ENCODE measurements around the gene PCK1.
A peak's percentile ranks its signal among the peaks of the same experiment; 100 is the strongest.
"Not testable (repeated sequence)": the region's sequence is repeated elsewhere in the genome, so short reads cannot be mapped to it uniquely, and the experiment has no call there.

The PCK1 gene

GRCh38 chr20:57560554-57561355, at the start of gene PCK1:
Gene PCK1 (plus strand): TSS chr20:57561110. CDS start chr20:57561412, 302 bp downstream.
- no peak for TF ChIP-seq CTCF (conservative IDR thresholded peaks at IDR 0.05)
- H3K27ac ChIP-seq, result no peak within 1 kb of the TSS

GRCh38 chr20:57511709-57512108, 49.2 kb upstream of the PCK1 start:
- H3K27ac ChIP-seq, result not testable (repeated sequence)

GRCh38 chr20:57512432-57512831, 48.5 kb upstream of the PCK1 start:
- H3K27ac ChIP-seq, result no peak overlapping the region
- no peak for TF ChIP-seq CTCF (conservative IDR thresholded peaks at IDR 0.05)

- no peak overlapping the region for H3K27ac ChIP-seq
- no peak for TF ChIP-seq CTCF (conservative IDR thresholded peaks at IDR 0.05)
Measured at GRCh38 chr20:57513199-57513598, 47.7 kb upstream of the PCK1 start.

GRCh38 chr20:57514273-57514751, 46.6 kb upstream of the PCK1 start:
- TF ChIP-seq CTCF (conservative IDR thresholded peaks at IDR 0.05), result peak; percentile 92
- no peak overlapping the region for H3K27ac ChIP-seq

- no peak overlapping the region for H3K27ac ChIP-seq
- no peak for TF ChIP-seq CTCF (conservative IDR thresholded peaks at IDR 0.05)
Measured at GRCh38 chr20:57517904-57518303, 43.0 kb upstream of the PCK1 start.

GRCh38 chr20:57522380-57523140, 38.4 kb upstream of the PCK1 start:
- no peak overlapping the region for H3K27ac ChIP-seq
- no peak for TF ChIP-seq CTCF (conservative IDR thresholded peaks at IDR 0.05)
